ENCODE results near the gene RYK.
A peak's percentile ranks its signal among the peaks of the same experiment; 100 is the strongest.
"Not testable (repeated sequence)": the region's sequence is repeated elsewhere in the genome, so short reads cannot be mapped to it uniquely, and the experiment has no call there.

The RYK gene

GRCh38 chr3:134250717-134251220 is at the start of gene RYK:
Gene RYK, minus strand, starts transcription at chr3:134250859. Its CDS starts 205 bp downstream, at chr3:134250654.
- peak; percentile 61 to 66 for DNase-seq (ENCODE audit: low read depth in 2 of 2)

GRCh38 chr3:134299888-134300206 is 49.2 kb upstream of the RYK start:
- DNase-seq (ENCODE audit: low read depth in 2 of 2) = no peak

GRCh38 chr3:134299185-134299887 is 48.7 kb upstream of the RYK start:
- no peak for DNase-seq (ENCODE audit: low read depth in 2 of 2)

DNA sequence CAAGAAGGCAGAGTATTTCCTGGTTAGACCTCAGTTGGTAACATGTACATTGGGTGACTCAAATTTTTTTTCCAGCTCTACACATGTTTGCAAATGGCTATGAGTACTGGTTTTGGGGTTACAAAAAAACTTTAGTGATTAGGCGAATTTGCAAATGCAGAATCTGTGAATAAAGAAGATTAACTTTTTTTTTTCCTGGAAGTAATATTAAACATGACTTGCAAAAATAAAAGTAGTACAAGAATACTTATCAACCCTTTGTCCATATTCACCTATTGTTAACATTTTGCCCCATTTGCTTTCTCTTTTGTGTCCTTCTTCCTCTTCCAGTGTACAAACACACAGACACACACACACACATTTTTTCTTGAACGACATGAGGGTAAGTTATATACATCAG is 47.6 kb upstream of the RYK start:
- DNase-seq (ENCODE audit: low read depth in 2 of 2) = no peak

DNA sequence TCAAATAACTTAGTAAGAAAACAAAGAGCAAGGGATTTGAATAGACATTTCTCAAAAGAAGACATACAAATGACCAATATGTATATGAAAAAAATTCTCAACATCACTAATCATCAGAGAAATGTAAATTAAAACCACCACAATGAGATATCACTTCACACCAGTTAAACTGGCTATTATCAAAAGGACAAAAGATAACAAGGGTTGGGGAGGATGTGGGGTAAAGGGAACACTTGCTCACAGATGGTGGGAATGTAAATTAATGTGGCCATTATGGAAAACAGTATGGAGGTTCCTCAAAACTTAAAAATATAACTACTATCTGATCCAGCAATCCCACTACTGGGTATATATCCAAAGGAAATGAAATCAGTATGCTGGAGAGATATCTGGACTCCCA is 46.0 kb upstream of the RYK start:
- DNase-seq (ENCODE audit: low read depth in 2 of 2) = no peak

DNA sequence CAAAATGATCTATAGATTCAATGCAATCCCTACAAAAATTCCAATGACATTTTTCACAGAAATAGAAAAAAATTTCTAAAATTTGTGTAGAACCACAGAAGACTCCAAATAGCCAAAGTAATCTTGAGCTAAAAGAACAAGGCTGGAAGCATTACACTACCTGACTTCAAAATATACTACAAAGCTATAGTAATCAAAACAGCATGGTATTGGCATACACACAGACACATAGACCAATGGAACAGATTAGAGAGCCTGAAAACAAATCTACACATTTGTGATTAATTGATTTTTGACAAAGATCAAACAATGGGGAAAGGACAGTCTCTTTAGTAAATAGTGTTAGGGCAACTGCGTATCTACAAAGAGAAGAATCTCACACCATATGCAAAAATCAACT is 45.3 kb upstream of the RYK start:
- no peak for DNase-seq (ENCODE audit: low read depth in 2 of 2)

DNA sequence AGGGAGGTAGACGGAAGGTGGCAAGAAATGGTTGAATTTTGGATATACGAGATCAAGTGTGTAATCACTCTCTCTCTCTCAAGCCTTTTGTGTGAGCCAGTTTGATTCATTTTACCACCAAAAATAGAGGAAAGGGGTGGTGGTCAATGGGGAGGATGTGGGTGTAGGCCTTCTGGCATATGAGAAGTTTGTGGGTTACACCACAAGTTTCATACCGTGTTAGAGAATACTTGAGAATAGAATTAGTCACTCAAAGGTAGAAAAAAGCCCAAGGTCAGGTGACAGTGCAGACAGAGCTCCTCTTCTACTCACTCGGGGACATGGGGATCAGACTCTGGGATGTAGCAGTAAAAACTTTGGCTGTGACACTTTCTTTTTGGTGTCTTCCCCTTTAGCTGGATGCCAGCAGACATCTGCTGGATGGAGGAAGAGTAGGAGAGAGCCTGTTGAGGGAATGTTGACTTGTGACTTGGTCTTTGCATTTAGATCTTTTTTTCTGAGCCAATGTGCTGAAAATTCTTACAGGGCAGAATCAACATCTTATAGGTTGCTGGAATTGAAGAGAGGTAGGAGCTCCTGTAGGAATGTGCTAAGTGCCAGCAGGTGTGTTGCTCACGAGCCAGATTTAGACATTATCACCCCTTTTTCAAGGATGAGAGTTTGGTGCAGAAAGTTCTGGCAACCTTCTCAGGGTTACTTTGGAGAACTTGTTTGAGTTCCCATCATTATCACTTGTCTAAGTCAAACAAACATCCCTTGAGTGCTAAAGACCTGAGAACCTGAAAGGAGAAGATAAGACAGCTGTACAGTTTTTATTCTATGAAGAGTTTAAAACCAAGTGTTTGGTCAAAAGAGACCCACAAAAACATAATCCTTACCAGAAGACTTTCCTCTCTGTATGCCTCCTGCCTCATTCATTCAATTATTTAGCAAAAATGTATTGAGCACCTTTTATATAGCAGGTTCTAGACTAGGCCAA is 43.9 kb upstream of the RYK start:
- DNase-seq (ENCODE audit: low read depth in 2 of 2) = peak in 1 of 2 donors; percentile 40

GRCh38 chr3:134291319-134292254 is 40.9 kb upstream of the RYK start:
- no peak for DNase-seq (ENCODE audit: low read depth in 2 of 2)

- DNase-seq (ENCODE audit: low read depth in 2 of 2) = no peak
These were observed 36.9 kb upstream of the RYK start for GRCh38 chr3:134287512-134287911.

GRCh38 chr3:134284438-134284837 is 33.8 kb upstream of the RYK start:
- DNase-seq (ENCODE audit: low read depth in 2 of 2) = no peak

GRCh38 chr3:134282659-134283047 is 32.0 kb upstream of the RYK start:
- DNase-seq (ENCODE audit: low read depth in 2 of 2) = no peak

GRCh38 chr3:134281912-134282658 is 31.4 kb upstream of the RYK start:
- no peak for DNase-seq (ENCODE audit: low read depth in 2 of 2)

GRCh38 chr3:134279466-134279865 is 28.8 kb upstream of the RYK start:
- no peak for DNase-seq (ENCODE audit: low read depth in 2 of 2)

DNA sequence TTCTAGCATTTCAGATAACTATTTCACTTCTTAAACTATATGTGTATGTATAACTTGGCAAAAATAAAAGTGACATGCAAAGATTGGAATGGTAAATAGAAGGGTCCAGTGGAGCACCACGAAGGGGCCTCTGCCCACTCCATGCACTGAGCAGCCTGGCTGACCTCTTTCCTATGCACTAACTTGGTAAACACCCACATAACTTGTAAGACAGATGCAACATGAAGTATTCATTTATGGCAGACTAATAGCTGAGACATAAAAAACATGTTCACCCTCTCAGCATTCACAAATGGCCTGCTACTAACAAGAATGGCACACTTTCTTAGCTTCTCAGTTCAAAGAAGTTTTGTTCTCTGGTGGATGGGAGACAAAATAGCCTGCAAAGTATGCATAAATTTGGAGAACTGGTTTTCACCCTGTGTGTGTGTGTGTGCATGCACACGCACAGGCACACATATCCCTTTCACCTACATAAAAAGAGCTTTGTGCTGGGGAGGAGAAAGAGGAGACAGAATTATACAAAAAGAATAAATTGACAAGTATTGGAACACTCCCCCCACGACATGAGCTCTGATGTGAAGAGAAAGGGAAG is 26.5 kb upstream of the RYK start:
- no peak for DNase-seq (ENCODE audit: low read depth in 2 of 2)

DNA sequence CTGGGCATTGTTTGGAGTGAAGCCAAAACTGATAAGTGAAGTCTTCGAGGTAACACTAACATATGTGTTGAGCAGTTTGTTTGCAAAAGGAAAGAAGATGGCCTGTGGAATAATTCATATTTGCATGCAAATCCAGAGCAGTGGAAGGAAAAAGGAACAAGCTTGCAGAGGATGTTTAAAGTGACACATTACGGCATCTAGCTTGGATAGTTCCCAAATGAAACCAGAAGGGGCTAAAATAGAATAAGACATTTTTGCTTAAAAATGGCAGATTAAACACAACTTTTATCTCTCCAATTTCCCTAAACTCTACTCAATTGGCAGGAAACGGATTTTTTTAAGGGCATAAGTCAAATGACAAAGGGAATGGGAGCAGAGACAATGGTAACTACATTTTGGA is 25.4 kb upstream of the RYK start:
- DNase-seq (ENCODE audit: low read depth in 2 of 2) = no peak

DNA sequence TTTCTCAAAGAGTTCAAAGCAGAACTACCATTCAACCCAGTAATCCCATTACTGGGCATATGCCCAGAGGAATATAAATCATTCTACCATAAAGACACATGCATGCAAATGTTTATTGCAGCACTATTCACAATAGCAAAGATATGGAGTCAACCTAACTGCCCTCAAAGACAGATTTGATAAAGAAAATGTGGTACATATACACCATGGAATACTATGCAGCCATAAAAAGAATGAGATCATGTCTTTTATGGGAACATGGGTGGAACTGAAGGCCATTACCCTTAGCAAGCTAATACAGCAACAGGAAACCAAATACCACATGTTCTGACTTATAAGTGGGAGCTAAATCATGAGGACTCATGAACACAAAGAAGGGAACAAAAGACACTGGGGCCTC is 24.5 kb upstream of the RYK start:
- not testable (repeated sequence) for DNase-seq (ENCODE audit: low read depth in 2 of 2)

GRCh38 chr3:134274571-134274970 is 23.9 kb upstream of the RYK start:
- no peak for DNase-seq (ENCODE audit: low read depth in 2 of 2)

- no peak for DNase-seq (ENCODE audit: low read depth in 2 of 2)
These were observed 17.3 kb upstream of the RYK start for GRCh38 chr3:134267996-134268395.

DNA sequence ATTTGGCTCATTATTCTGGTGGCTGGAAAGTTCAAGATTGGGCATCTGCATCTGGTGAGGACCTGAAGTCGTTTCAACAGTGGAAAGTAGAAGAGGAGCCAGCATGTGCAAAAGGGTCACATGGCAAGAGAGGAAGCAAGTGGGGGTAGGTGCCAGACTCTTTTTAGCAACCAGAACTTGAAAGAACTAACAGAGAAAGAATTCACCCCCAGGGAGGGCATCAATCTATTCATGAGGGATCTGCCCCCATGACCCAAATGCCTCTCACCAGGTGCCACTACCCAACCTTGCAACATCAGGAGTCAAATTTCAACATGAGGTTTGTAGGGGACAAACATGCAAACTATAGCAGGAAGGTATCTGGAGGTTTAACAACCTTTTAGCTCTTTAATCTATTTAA is 10.3 kb upstream of the RYK start:
- DNase-seq (ENCODE audit: low read depth in 2 of 2) = no peak

DNA sequence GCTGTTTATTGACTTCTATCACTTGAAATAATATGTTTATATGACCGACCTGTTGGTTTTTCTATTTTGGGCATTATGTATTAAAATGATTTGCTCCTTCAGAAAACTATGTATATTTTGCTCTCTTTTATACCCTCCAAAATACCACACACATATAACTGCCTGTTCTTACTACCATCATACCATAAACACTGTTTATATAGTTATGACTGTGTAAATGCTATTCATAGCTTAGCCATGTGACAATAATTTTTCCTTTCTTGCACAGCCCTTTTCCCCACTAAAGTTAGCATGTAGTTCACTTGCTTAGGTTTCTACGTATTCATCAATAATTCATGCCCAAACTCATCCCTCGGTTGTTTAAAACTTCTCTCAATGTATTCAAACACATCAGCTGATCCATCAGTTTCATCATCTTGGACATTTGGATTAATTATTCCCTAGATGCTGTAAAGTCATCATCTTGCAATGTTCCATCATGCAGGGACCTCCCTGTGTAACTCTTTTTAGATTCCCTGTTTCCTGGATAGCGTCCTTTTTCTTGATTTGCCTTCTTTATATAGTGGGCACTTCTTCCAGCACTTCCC is 8.2 kb upstream of the RYK start:
- no peak for DNase-seq (ENCODE audit: low read depth in 2 of 2)
